ENCODE data around the gene ABHD8. TPM values are rescaled to one million over a fixed set of nuclear protein-coding genes. Genes with fewer than 3 reads are reported as not detected.

Gene ABHD8
- total and polyA plus RNA-seq, 2 of the 13 experiments (the other 11 are each of a cell fraction or from before 2014, with no cell fraction given): 6.3 to 7.2 TPM

- TF ChIP-seq SKIL (CRISPR knock-in tag; IDR thresholded peaks at IDR 0.05; ENCODE audit: borderline replicate concordance) (no peak), KLF12 (CRISPR knock-in tag; IDR thresholded peaks at IDR 0.05; ENCODE audit: borderline replicate concordance) (peak; percentile 59; the same call in 1 of the 2 replicates), STAG1 (CRISPR knock-in tag; IDR thresholded peaks at IDR 0.05) (peak; percentile 81), HMG20B (CRISPR knock-in tag; conservative IDR thresholded peaks at IDR 0.05) (no peak), TRIM22 (IDR thresholded peaks at IDR 0.05) (no peak), ZNF234 (CRISPR knock-in tag; conservative IDR thresholded peaks at IDR 0.05) (no peak), FOXP1 (IDR thresholded peaks at IDR 0.05) (no peak), FOXP1 (CRISPR knock-in tag; IDR thresholded peaks at IDR 0.05) (no peak), ZNF773 (CRISPR knock-in tag; IDR thresholded peaks at IDR 0.05; ENCODE audit: borderline replicate concordance) (no peak), RARA (CRISPR knock-in tag; IDR thresholded peaks at IDR 0.05) (no peak), BHLHE40 (IDR thresholded peaks at IDR 0.05; ENCODE audit: low read length) (no peak), THAP7 (CRISPR knock-in tag; IDR thresholded peaks at IDR 0.05) (0 out of 2 replicates have a peak, but pooled peaks have one; percentile 32), PHF8 (CRISPR knock-in tag; IDR thresholded peaks at IDR 0.05) (no peak), RFX1 (IDR thresholded peaks at IDR 0.05) (no peak), HOXA5 (CRISPR knock-in tag; IDR thresholded peaks at IDR 0.05) (0 out of 2 replicates have a peak, but pooled peaks have one; percentile 65), AGO2 (optimal IDR thresholded peaks at IDR 0.05; ENCODE audit: low read depth, low read length) (no peak), ZBTB43 (CRISPR knock-in tag; conservative IDR thresholded peaks at IDR 0.05) (no peak), ZNF782 (CRISPR knock-in tag; IDR thresholded peaks at IDR 0.05; ENCODE audit: borderline replicate concordance) (no peak), NFKB2 (CRISPR knock-in tag; IDR thresholded peaks at IDR 0.05; ENCODE audit: borderline replicate concordance) (no peak; the same call in 1 of the 2 replicates), ZNF224 (CRISPR knock-in tag; IDR thresholded peaks at IDR 0.05) (no peak), RXRA (CRISPR knock-in tag; IDR thresholded peaks at IDR 0.05) (peak; percentile 45; the same call in 1 of the 2 replicates), FLYWCH1 (CRISPR knock-in tag; IDR thresholded peaks at IDR 0.05) (no peak), HOXA9 (CRISPR knock-in tag; IDR thresholded peaks at IDR 0.05; ENCODE audit: borderline replicate concordance) (no peak)
Observed at GRCh38 chr19:17346109-17346671, 43.0 kb upstream of the ABHD8 start (continued).
